MV-4-11 (cell line): Measurements from ENCODE around the gene B9D1.

ENCODE experiments used
- DNase-seq: peaks from one replicate; lab custom pipeline; 2025; lab: John Stamatoyannopoulos, UW

B9D1 gene

DNA sequence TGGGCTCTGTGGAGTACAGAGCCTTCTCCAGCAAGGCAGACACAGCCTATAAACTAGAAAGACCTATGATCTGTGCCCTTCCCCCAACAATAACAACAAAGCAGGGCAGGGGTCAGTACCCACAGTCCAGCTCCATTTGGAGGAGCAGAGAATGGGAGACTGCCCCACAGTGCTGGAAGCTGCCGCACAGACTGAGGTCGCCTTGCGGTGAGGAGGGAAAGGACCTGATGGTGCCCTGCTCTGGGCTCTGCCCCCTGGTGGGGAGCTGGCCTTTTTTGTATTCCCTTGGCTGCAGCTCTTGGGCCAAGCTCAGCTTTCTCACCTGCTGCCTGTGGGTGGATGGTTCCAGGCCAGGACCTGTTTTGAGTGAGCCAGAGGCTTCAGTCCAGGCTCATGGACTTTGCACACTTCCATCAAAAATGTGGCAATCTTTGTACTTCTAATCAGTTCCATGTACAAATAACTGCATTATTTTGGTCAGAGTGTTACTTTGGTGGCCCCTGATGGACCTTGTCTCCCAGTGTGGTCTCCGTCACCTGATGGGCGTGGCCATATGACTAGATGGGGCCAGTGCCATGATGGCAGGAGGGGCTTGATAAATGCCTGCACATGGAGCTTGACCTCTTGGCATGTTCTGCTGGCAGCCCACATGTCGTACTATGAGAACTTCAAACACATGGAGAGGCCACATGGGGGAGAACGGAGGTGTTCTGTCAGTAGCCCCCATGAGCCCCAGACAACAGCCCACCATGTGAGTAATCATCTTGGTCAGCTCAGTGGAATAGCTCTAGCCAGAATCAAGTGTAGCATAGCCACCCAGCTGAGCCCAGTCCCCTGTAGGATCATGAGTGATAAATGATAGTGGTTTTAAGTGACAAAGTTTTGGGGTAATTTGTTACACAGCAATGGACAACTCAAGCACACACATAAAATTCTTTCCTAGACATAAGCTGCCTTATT lies 24.2 kb downstream of the B9D1 start:
- peak; percentile 48 for DNase-seq

DNA sequence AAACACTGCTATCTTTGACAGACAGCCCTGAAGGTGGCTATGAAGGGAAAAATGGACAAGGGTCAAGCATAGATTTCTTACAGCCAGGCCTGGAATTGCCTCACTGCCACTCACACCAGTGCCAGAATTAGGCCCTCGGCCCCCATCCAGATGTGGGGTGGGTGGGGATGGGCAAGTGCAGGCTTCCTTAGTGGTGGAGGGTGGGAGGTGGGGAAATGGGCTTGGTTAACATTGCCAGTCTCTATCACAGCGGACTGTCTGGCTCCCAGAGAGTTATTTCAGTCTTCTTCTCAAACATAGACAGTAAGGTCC lies 24.9 kb downstream of the B9D1 start:
- no peak for DNase-seq

DNA sequence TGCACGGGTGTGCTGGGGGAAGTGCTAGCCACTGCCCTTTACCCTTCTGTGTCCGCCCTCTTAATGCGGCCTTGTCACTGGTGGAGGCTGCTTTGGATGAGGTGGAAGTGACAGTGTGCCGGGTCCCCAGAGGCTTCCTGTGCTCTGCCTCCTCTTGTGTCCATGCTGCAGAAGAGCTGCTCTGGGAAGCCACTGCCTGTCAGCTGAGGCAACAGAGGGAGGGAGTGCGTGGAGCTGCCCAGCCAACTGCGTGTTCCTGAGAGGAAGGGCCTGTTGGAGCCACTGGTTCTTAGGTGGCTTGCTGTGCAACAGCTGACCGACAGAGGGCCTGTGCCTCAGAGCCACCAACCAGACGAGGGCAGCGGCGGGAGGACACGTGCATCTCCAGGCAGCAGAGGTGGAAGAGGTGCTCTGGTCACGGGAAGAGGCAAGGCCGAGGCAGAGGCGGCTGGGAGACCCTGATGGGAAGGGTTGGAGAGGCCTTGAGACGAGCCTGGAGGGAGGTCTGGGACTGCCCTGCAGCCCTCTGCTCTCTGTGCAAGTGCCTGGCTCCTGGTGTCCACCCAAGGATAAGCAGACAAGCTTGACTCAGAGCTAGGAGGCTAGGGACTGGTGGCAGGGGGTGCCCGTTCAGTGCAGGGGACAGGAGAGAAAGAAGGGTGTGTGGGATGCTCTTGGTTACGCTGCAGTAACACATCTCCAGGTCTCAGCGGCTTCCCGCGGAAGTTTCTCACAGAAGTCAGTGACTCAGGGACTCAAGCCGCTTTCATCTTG lies 25.4 kb downstream of the B9D1 start:
- no peak for DNase-seq

DNA sequence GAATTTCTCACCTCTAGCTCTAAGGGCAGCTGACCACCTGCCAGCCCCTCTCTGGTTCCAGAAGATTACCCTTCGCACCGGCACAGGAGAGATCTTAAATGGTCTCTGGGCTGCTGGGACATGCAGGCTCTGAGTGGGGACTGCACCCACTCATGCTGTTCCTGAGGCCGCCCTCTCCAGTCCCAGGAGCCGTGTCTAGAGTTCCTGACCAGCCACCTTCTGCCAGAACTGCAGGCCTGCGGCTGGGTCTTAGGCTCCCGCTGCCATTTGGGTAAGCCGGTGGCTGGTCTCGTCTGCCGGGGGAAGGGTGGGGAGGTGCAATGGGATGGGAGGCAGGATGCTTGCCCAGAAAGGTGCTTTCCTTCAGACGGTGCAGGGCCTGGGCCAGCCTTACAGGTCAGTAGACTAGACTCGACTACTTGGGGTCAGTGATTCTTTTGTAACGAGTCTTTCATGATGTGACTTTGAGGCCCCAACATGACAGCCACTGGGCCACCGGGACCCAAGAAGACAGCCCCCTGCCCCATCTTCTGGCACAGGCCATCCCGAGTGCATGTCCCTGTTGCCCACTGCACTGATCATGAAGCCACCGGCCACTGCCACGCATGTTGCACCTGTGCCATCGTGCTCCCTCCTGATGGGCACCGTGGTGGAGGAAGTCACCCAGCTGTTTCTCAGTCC lies 26.4 kb downstream of the B9D1 start:
- DNase-seq: no peak

DNA sequence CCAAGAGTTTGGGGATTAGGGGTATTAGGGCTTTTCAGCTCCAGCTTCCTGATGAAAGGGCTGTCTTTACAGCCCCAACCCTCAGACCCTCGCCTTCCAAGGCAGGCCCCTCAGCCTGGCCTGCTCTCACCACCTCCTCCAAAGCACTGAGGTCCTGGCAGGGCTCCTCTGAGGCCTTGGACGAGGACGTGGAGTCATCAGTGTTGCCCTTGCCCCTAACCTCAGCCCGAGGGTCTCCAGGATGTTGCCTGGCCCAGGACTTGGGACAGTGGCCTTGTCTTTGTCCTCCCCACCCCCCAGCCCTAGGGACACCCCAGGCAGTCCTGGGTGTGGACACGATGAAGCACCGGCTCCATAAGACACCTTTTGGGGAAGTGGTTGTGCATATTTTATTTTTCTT lies 28.2 kb downstream of the B9D1 start:
- DNase-seq: no peak

DNA sequence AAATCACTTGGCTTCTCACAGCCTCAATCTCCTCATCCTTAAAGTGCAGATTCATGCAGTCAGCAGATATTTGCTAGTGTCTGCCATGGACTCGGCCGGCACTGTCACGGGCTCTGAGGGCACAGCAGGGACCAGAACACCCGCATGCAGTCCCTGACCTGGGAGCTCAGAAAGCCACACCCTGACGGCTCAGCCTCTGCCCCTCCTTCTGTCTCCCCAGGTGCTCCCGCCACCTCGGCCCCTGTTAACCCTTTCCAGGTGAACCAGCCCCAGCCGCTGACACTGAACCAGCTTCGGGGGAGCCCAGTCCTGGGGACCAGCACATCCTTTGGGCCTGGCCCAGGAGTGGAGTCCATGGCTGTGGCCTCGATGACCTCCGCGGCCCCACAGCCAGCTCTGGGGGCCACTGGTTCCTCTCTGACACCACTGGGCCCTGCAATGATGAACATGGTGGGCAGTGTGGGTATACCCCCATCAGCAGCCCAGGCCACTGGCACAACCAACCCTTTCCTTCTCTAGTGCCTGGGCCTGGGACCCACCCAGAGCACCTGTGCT lies 28.7 kb downstream of the B9D1 start:
- DNase-seq: no peak

DNA sequence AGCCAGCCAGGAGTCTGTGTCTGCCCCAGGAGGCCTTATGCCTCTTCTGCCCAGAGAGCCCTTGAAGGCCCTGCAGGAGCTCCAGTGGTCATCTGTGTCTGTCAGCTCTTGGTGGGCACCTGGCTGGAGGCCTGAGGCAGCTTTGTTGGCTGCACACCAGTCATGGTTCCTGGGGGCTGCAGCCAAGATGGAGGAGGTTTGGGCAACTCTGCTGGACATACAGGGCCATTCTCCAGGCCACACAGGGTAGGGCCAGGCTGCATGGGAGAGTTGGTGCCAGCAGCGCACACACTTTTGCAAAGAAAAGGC lies 29.4 kb downstream of the B9D1 start:
- DNase-seq: no peak

GRCh38 chr17:19332371-19333131 lies 30.0 kb downstream of the B9D1 start:
- no peak for DNase-seq

DNA sequence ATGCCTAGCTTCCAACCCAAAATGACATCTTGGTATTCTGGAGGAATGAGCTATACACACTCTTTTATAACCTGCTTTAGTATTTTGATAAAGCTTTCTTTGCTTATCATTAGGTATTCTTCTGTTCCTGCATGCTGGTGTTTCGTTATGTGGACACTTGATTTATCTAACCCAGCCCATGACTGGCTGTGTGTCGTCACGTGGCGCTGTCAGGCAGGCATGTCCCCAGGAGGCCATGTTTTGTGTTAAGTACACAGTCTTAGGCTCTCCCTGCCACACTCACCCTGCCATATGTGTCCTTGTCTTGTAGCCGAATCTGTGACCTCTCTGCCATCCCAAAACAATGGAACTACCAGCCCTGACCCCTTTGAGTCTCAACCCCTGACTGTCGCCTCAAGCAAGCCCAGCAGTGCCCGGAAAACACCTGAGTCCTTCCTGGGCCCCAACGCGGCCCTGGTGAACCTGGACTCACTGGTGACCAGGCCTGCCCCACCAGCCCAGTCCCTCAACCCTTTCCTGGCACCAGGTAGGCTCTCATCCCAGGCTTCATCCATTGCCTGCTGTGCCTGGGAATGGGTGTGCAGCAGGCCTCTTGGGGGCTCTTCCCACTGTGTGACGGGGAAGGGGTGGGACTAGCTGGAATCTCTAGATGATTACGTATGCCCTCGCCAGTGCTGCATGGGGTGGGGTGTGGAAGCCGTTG lies 30.8 kb downstream of the B9D1 start:
- no peak for DNase-seq

DNA sequence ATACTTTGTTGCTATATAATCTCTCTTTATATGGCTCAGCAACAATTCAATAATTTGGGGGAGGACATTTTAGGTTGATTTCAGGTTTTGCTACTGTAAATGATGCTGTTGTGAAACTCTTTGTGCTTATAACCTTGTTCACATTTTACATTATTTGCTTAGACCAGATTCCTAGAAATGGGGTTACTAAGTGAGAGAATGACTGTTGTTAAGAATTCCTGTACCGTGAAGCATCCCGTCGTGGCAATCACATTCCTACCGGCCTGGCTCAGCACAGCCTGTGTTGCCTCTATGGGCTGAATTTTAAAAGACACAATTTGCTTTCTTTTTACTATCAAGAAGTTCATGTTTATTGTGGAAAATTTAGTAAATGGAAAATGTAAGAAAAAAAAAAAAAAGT lies 31.4 kb downstream of the B9D1 start:
- DNase-seq: no peak

DNA sequence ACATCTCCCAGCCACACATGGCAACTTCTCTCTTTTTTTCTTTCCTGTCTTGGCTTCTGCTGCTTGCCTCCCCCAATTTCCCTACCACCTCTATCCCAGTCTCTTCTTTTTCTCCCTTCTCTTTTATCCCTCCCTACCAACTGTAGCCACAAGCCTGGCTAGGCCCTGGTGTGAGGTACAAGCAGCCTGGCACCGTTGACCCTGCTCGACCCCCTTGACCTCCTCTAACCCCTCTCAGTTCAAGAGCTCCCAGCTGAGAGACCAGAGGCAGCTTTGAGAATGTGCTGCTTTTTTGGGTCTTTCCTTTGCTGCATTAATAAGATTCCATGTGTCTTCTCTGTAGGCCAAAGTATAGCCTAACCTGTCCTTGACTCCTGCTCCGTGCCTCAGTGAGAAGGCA lies 32.3 kb downstream of the B9D1 start:
- no peak for DNase-seq

- no peak for DNase-seq
Measured at GRCh38 chr17:19329839-19330238, 32.7 kb downstream of the B9D1 start.

- no peak for DNase-seq
Measured at GRCh38 chr17:19329136-19329535, 33.4 kb downstream of the B9D1 start.

DNA sequence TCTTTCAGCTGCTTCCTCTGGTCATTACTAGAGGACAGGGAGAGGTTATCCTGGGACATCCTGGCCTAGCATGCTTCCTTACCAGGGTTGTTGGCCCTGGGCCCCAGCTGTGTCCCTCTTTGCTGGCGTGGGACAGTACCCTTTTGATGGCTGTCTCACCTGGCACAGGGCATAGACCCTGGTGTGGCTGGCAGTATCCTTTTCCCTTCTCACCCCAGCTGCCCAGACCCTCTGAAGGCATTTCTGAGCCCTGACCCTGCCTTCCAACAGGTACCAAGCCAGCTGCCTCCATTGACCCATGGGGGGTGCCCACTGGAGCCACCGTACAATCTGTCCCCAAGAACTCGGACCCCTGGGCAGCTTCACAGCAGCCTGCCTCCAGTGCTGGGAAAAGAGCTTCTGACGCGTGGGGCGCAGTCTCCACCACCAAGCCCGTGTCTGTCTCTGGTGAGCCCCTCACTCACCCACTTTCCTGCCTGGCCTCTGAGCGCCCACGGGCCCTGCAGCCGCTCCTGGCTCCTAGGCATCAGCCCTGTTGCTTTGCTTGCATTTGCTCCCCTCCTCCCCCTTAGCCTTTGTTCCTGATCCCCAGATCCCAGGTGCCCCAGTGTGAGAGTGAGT lies 34.0 kb downstream of the B9D1 start:
- no peak for DNase-seq

DNA sequence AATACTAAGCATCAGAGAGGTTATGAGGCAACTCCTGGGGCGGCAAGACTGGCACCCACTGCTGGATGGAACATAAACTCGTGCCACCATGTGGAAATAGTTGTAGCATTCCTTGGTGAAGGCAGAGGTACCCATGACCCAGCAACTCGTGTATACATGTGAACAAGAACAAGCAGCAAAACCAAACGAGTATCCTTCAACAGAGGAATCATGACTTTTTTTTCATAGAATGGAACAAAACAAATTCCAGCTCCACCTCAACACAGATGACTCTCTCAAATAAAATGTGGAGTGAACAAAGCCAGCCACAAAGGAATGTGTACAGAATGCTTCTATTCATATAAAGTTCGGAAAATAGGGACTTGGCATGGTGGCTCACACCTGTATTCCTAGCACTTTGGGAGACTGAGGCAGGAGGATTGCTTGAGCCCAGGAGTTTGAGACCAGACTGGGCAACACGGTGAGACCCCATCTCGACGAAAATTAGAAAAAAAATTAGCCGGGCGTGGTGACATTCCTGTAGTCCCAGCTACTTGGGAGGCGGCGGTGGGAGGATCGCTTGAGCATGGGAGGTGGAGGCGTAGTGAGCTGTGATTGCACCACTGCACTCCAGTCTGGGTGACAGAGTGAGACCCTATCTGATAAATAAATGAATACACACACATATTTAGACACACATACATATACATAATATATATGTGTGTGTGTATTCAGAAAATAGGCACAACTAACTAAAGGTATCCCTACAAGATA lies 35.3 kb downstream of the B9D1 start:
- no peak for DNase-seq

GRCh38 chr17:19325542-19325941 lies 37.0 kb downstream of the B9D1 start:
- no peak for DNase-seq

DNA sequence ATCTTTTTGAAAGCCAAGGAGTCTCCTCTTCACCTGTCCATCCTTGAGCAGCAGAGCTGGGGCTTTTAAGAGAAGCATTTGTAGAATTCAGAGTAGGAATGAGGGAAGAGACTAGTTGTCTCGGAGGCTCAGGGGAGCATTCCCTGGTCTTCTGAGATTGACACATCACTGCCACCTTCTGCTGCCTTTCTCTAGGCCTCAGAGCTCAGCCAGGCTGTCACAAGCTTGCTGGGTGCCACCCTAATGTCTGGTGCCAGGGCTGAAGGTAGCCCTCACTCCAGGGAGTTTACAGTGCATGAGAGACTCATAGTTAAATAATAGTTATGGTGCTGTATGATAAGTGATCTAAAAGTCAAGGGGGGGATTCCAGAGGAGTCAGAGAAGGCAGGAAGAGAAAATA lies 39.7 kb downstream of the B9D1 start:
- DNase-seq: no peak

GRCh38 chr17:19322129-19322505 lies 40.4 kb downstream of the B9D1 start:
- DNase-seq: no peak

GRCh38 chr17:19321481-19322128 lies 40.9 kb downstream of the B9D1 start:
- no peak for DNase-seq

DNA sequence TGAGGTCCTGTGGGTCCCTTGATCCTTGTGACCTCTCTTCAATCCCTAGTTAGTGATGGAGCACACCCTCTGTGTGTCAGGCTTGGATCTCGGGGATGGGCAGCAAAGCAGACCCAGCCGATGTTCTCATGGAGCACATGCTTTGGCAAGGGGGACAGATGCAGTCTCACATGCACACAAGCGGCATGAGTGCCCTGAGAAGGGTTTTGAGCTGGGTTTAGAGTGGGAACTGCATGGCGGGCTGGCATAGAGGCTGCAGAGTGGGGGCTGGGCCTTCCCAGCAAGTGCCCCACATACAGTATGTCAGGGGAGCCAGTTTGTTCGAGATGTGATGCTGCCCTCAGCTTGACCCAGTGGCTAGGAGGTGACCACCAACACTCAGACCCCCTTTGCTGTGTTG lies 41.6 kb downstream of the B9D1 start:
- no peak for DNase-seq
